ENCODE data around the gene C19orf33.

The C19orf33 gene

GRCh38 chr19:38346837-38347236 is 42.8 kb downstream of the C19orf33 start:
- DNase-seq = no peak

- no peak for DNase-seq
Measured at GRCh38 chr19:38350883-38351282, 46.8 kb downstream of the C19orf33 start.

GRCh38 chr19:38351865-38352395 is 47.9 kb downstream of the C19orf33 start:
- DNase-seq = no peak

GRCh38 chr19:38352611-38353010 is 48.6 kb downstream of the C19orf33 start:
- no peak for DNase-seq

Data from stimulated activated CD4-positive, alpha-beta T cell treated with anti-CD3 and anti-CD28 coated beads, Interleukin-15, amount 100 ng/mL, for 24 hours (primary cell).